Measurements from ENCODE around the gene GCNT2. TPM values are rescaled to one million over a fixed set of nuclear protein-coding genes. Genes with fewer than 3 reads are reported as not detected.
"Not testable (repeated sequence)": the region's sequence is repeated elsewhere in the genome, so short reads cannot be mapped to it uniquely, and the experiment has no call there.

Gene GCNT2
- total RNA-seq, 1 experiment from 2014 or later: 19.3 TPM

GRCh38 chr6:10660431-10661191 lies 139.5 kb downstream of the GCNT2 start:
- DNase-seq (ENCODE audit: low spot score): not testable (repeated sequence)

GRCh38 chr6:10662207-10662606 lies 141.1 kb downstream of the GCNT2 start:
- DNase-seq (ENCODE audit: low spot score): no peak

GRCh38 chr6:10662742-10663141 lies 141.6 kb downstream of the GCNT2 start:
- no peak for DNase-seq (ENCODE audit: low spot score)

DNA sequence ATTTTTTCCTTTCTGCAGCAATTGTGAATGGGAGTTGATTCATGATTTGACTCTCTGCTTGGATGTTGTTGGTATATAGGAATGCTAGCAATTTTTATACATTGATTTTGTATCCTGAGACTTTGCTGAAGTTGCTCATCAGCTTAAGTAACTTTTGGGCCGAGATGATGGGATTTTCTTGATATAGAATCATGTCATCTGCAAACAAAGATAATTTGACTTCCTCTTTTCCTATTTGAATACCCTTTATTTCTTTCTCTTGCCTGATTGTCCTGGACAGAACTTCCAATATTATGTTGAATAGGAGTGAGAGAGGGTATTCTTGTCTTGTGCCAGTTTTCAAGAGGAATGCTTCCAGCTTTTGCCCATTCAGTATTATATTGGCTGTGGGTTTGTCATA lies 144.4 kb downstream of the GCNT2 start:
- not testable (repeated sequence) for DNase-seq (ENCODE audit: low spot score)

GRCh38 chr6:10668126-10668917 lies 147.2 kb downstream of the GCNT2 start:
- DNase-seq (ENCODE audit: low spot score): no peak

GRCh38 chr6:10676403-10676802 lies 155.3 kb downstream of the GCNT2 start:
- no peak for DNase-seq (ENCODE audit: low spot score)

GRCh38 chr6:10678456-10678855 lies 157.3 kb downstream of the GCNT2 start:
- DNase-seq (ENCODE audit: low spot score): no peak

Other genes with a start within 250 kb of the GCNT2 start
- 5.2 TPM in 2 replicates for gene TFAP2A, start 106.3 kb upstream of the GCNT2 start, total RNA-seq (2014; rRNA removed; shearing (Covaris generic))
- 15.2 and 16.5 TPM in 2 replicates for gene C6orf52, start 173.3 kb downstream of the GCNT2 start, total RNA-seq (2014; rRNA removed; shearing (Covaris generic))
- 34.7 and 45.3 TPM in 2 replicates for gene PAK1IP1, start 173.6 kb downstream of the GCNT2 start, total RNA-seq (2014; rRNA removed; shearing (Covaris generic))
- gene TMEM14C, start 201.7 kb downstream of the GCNT2 start, total RNA-seq (2014; rRNA removed; shearing (Covaris generic)): 312 and 395 TPM in 2 replicates
- gene TMEM14B, start 226.5 kb downstream of the GCNT2 start, total RNA-seq (2014; rRNA removed; shearing (Covaris generic)): 240 and 245 TPM in 2 replicates

Data from A172 (cell line).